ENCODE results near the gene GNA12. TPM values are rescaled to one million over a fixed set of nuclear protein-coding genes. Genes with fewer than 3 reads are reported as not detected.
A peak's percentile ranks its signal among the peaks of the same experiment; 100 is the strongest.

GNA12 gene
- total and polyA plus RNA-seq, 10 of the 15 experiments (the other 5 are each of a cell fraction or from before 2014, with no cell fraction given) = 1.9 to 51.8 (median 12.6) TPM

DNA sequence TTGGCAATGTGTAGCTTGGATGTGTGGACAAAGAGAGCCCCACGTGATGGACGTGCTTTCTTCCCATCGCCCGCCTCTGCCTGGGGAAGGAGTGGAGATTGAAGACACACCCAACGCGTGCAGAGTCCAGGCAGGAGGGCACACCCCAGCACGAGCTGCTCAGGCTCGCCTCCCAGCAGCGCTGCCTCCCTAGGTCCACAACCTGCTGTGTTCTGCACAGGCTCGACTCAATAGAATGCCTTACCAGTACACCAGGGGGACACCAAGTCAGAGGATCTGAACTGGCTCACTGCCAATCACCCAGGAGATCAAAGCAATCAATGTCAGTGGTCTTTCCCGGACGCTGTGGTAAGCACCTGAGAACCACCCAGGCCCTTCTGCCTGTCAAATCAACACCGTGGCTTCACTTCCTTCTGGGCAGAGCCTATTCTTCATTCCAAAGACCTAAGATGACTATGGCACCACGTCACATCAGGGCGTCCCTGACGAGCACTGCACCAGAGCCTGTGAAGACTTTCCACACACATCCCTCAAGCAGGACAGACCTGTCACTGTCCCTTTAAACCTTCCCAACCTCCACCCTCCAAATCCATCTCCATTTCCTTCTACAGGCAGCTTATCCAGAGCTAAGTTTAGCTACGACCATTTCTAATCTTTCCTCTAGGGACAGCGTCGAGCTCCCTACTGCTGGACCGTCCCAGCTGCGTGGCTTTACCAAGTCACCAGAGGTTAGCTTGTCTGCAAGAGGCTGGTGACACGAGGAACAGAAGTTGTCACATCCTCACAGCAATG is 83.8 kb downstream of the GNA12 start (continued):
- TF ChIP-seq LARP7 (IDR thresholded peaks at IDR 0.05) = no peak
- TF ChIP-seq, protein P1, sequence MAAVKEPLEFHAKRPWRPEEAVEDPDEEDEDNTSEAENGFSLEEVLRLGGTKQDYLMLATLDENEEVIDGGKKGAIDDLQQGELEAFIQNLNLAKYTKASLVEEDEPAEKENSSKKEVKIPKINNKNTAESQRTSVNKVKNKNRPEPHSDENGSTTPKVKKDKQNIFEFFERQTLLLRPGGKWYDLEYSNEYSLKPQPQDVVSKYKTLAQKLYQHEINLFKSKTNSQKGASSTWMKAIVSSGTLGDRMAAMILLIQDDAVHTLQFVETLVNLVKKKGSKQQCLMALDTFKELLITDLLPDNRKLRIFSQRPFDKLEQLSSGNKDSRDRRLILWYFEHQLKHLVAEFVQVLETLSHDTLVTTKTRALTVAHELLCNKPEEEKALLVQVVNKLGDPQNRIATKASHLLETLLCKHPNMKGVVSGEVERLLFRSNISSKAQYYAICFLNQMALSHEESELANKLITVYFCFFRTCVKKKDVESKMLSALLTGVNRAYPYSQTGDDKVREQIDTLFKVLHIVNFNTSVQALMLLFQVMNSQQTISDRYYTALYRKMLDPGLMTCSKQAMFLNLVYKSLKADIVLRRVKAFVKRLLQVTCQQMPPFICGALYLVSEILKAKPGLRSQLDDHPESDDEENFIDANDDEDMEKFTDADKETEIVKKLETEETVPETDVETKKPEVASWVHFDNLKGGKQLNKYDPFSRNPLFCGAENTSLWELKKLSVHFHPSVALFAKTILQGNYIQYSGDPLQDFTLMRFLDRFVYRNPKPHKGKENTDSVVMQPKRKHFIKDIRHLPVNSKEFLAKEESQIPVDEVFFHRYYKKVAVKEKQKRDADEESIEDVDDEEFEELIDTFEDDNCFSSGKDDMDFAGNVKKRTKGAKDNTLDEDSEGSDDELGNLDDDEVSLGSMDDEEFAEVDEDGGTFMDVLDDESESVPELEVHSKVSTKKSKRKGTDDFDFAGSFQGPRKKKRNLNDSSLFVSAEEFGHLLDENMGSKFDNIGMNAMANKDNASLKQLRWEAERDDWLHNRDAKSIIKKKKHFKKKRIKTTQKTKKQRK (IDR thresholded peaks at IDR 0.05; ENCODE audit: low read depth, low read length) = no peak
- no peak for TF ChIP-seq ATF3 (IDR thresholded peaks at IDR 0.05; ENCODE audit: borderline replicate concordance, extremely low read depth, low read depth, low read length)
- no peak for TF ChIP-seq PAX8 (IDR thresholded peaks at IDR 0.05)
- no peak for TF ChIP-seq CHD2 (IDR thresholded peaks at IDR 0.05; ENCODE audit: borderline replicate concordance, low read depth, low read length)
- no peak for TF ChIP-seq IKZF1 (conservative IDR thresholded peaks at IDR 0.05)
- no peak for TF ChIP-seq STAT3 (IDR thresholded peaks at IDR 0.05; ENCODE audit: low read depth, low read length)
- TF ChIP-seq TCF7 (IDR thresholded peaks at IDR 0.05; ENCODE audit: borderline replicate concordance) = peak; percentile 30; the same call in 1 of the 2 replicates
- peak; percentile 9 to 50 (median 38); a peak in 3 of 6 replicates for TF ChIP-seq CTCF (IDR thresholded peaks at IDR 0.05 in 2 of 3, conservative IDR thresholded peaks at IDR 0.05 in 1 of 3; ENCODE audit: control insufficient read depth in 2 of 3, extremely low read depth in 1 of 3, insufficient read depth in 1 of 3, low read depth in 3 of 3, low read length in 3 of 3)
- TF ChIP-seq, protein P2, sequence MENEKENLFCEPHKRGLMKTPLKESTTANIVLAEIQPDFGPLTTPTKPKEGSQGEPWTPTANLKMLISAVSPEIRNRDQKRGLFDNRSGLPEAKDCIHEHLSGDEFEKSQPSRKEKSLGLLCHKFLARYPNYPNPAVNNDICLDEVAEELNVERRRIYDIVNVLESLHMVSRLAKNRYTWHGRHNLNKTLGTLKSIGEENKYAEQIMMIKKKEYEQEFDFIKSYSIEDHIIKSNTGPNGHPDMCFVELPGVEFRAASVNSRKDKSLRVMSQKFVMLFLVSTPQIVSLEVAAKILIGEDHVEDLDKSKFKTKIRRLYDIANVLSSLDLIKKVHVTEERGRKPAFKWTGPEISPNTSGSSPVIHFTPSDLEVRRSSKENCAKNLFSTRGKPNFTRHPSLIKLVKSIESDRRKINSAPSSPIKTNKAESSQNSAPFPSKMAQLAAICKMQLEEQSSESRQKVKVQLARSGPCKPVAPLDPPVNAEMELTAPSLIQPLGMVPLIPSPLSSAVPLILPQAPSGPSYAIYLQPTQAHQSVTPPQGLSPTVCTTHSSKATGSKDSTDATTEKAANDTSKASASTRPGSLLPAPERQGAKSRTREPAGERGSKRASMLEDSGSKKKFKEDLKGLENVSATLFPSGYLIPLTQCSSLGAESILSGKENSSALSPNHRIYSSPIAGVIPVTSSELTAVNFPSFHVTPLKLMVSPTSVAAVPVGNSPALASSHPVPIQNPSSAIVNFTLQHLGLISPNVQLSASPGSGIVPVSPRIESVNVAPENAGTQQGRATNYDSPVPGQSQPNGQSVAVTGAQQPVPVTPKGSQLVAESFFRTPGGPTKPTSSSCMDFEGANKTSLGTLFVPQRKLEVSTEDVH (IDR thresholded peaks at IDR 0.05; ENCODE audit: low read depth, partially characterized antibody) = no peak
- peak; percentile 41; the same call in 1 of the 2 replicates for TF ChIP-seq RAD21 (IDR thresholded peaks at IDR 0.05; ENCODE audit: insufficient read depth, low read depth, low read length)
- no peak for TF ChIP-seq ESRRA (IDR thresholded peaks at IDR 0.05; ENCODE audit: low read length)
- TF ChIP-seq HDGF (IDR thresholded peaks at IDR 0.05) = 0 out of 2 replicates have a peak, but pooled peaks have one; percentile 29
- no peak for TF ChIP-seq BRCA1 (IDR thresholded peaks at IDR 0.05; ENCODE audit: low read depth, low read length)
- no peak for TF ChIP-seq RCOR1 (conservative IDR thresholded peaks at IDR 0.05; ENCODE audit: low read depth, low read length)
- no peak for TF ChIP-seq ZBTB33 (IDR thresholded peaks at IDR 0.05)
- 0 out of 2 replicates have a peak, but pooled peaks have one; percentile 49 for TF ChIP-seq CREB1 (IDR thresholded peaks at IDR 0.05; ENCODE audit: low read depth)
- no peak for TF ChIP-seq HDAC6 (IDR thresholded peaks at IDR 0.05; ENCODE audit: unreplicated experiment)
